Stomach (tissue), 4 donors: ENCODE data around the gene SOX30.

Source experiments
- CTCF ChIP-seq, 7 experiments: fragments of 450-650 bp in 4 of 7; fragments of 200-600 bp in 3 of 7; sonication (generic) in 3 of 7; IDR thresholded peaks; one replicate each; pipeline ENCODE4 v1.5.1; 2016 to 2019; ENCODE audit warnings: antibody characterized with exemption in 7 of 7, control low read depth in 2 of 7, mild to moderate bottlenecking in 1 of 7
- EP300 ChIP-seq: sonication (generic); formaldehyde crosslinking; IDR thresholded peaks from one replicate; pipeline ENCODE4 v1.6.1; 2017; ENCODE audit warnings: antibody characterized with exemption
- POLR2A ChIP-seq, 4 donors: fragments of 450-650 bp; IDR thresholded peaks; one replicate each; pipeline ENCODE4 v1.6.1; 2016; ENCODE audit warnings: antibody characterized with exemption in 4 of 4, control low read depth in 2 of 4, mild to moderate bottlenecking in 1 of 4, moderate library complexity in 1 of 4
- POLR2AphosphoS5 ChIP-seq, 3 donors: sonication (generic); formaldehyde crosslinking; IDR thresholded peaks; one replicate each; pipeline ENCODE4 v1.6.1; 2016; ENCODE audit warnings: antibody characterized with exemption in 3 of 3

DNA sequence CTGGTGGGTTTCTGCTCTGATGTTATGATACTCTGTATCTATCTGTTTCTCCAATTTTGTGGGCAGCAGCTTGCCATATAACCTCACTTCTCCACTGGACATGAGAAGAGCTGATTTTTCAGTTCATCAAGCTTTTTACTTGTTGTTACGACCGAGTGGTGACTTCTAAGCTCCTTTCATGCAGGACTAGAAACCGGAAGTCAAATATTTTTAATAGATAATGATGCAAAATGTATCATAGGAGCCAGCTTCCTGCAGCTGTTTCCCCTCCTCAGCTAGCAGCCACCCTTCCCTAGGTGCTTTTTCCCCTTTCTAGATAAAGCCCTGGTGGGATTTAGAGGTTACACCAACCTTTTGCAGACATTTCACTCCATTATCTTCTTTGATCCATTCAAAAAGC, 59.6 kb downstream of the SOX30 start:
- TF ChIP-seq CTCF (IDR thresholded peaks at IDR 0.05) (no peak), POLR2AphosphoS5 (IDR thresholded peaks at IDR 0.05) (no peak), POLR2A (IDR thresholded peaks at IDR 0.05) (no peak), EP300 (no peak)
